A549 (cell line): ENCODE results near the gene RADIL.

ENCODE experiments used
- POLR2A ChIP-seq: IDR thresholded peaks from 2 replicates; pipeline ENCODE4 v1.6.1; 2012; ENCODE audit warnings: mild to moderate bottlenecking, low read length
- RNF2 ChIP-seq: fragments of 200-600 bp; sonication (generic); IDR thresholded peaks from 2 replicates; pipeline ENCODE4 v1.6.1; 2016; ENCODE audit warnings: low read depth, mild to moderate bottlenecking, antibody characterized with exemption, moderate library complexity, borderline replicate concordance
- TF ChIP-seq, protein P1 (sequence below): fragments of 200-600 bp; sonication (generic); IDR thresholded peaks from 2 replicates; pipeline ENCODE4 v1.6.1; 2016; ENCODE audit warnings: antibody characterized with exemption, mild to moderate bottlenecking, moderate library complexity

DNA sequence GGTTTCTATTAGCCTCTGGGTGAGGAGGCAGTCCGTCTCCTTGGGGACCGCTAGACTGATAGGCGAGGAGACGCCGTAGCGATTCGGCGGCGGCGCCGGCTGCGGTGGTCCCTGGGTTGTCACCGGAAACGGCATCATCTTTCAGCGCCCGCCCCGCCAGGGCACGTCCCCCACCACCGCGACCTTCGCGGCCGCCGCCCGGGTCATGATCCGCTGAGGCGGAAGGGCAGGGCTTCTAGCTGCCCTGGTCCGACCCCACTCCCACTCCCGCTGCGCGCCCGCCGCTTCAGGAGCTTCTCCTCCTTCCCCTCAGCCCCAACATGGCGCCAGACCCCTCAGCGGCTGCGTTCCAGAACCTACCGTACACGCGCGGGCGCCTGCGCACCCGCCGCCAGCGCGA is 21.8 kb downstream of the RADIL start, which contains the start of gene PAPOLB:
- TF ChIP-seq POLR2A, result no peak
- no peak for TF ChIP-seq RNF2
- TF ChIP-seq, protein P1, sequence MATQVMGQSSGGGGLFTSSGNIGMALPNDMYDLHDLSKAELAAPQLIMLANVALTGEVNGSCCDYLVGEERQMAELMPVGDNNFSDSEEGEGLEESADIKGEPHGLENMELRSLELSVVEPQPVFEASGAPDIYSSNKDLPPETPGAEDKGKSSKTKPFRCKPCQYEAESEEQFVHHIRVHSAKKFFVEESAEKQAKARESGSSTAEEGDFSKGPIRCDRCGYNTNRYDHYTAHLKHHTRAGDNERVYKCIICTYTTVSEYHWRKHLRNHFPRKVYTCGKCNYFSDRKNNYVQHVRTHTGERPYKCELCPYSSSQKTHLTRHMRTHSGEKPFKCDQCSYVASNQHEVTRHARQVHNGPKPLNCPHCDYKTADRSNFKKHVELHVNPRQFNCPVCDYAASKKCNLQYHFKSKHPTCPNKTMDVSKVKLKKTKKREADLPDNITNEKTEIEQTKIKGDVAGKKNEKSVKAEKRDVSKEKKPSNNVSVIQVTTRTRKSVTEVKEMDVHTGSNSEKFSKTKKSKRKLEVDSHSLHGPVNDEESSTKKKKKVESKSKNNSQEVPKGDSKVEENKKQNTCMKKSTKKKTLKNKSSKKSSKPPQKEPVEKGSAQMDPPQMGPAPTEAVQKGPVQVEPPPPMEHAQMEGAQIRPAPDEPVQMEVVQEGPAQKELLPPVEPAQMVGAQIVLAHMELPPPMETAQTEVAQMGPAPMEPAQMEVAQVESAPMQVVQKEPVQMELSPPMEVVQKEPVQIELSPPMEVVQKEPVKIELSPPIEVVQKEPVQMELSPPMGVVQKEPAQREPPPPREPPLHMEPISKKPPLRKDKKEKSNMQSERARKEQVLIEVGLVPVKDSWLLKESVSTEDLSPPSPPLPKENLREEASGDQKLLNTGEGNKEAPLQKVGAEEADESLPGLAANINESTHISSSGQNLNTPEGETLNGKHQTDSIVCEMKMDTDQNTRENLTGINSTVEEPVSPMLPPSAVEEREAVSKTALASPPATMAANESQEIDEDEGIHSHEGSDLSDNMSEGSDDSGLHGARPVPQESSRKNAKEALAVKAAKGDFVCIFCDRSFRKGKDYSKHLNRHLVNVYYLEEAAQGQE, result no peak
